Measurements from ENCODE around the gene VAMP2.

The VAMP2 gene

DNA sequence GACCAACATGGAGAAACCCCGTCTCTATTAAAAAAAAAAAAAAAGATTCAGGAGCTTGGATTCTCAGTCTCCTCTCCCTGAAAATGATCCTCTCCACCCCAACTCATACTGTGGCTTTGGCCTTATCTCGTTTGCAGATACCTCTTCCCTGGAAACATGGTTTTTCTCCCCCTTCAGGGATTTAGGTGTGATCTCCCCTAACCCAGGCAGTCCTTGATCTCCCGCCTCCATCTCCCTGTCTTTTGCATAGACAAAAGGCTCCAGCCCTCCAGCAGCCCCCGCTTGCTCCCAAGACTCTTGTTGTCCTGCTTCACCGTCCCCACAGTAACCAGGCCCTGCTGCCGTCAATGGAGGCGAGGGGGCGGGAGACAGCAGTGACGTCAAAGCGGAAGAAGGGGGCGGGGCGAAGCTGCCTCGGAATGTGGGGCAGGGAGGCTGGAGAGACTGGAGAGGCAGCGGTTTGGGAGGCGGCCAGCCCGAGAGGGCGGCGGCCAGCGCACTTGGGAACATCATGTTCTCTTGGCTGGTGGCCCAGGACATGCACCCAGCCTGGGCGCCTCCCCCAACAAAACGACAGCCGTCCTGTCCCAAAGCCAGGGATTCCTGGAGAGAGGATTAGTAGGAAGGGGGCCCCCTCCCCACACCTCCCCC is 8.7 kb downstream of the VAMP2 start:
- peak; percentile 74 for DNase-seq

GRCh38 chr17:8153525-8153956 is 9.2 kb downstream of the VAMP2 start:
- DNase-seq, result no peak

DNA sequence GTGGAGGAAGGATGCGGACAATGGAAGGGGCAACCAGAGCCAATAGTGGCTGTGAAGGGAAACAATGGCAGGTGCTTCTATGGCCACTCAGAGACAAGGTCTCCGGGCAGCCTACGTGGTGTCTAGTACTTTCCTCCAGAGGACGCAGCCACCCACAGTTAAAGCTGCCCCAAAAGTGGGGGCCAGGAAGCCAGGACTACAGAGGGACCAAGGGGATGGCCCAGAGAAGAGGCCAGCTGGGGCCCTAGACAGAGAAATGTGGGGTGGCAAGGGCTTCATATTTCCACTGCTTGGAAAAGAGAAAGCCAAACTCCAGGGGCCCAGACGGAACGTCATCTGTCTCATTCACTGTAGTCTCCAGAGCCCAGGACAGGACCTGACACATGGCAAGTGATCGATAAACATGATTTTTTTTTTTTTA is 9.7 kb downstream of the VAMP2 start:
- no peak for DNase-seq

- peak; percentile 67 for DNase-seq
Observed at GRCh38 chr17:8152112-8152775, 10.5 kb downstream of the VAMP2 start, which contains the start of gene PER1. Gene PER1, minus strand, starts transcription at chr17:8152404. Its CDS starts 1,698 bp downstream, at chr17:8150706.

DNA sequence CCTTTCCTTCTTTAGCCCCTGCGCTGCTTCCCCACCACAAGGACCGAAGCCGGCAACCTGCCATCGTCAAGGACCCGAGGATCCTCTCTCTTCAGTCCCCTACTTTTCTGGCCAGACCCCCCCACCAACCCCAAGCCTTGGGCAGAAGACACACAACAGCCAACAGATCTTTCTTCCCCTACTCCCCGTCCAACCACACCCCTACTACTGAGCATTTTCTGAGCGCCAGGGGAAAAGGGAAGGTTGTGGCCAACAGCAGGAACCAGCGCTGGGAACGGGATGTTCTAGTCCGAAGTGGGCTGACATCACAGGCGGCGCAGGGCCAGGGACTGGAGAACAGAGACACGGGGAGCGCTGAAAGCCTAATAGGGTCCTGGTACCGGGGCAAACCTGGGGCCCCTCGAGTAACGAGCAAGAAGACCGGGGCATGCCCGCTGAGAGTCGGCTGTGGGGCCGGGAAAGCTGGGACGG is 11.1 kb downstream of the VAMP2 start:
- no peak for DNase-seq

GRCh38 chr17:8151120-8151640 is 11.6 kb downstream of the VAMP2 start:
- DNase-seq, result peak; percentile 87

- no peak for DNase-seq
Observed at GRCh38 chr17:8150194-8151119, 12.3 kb downstream of the VAMP2 start.

DNA sequence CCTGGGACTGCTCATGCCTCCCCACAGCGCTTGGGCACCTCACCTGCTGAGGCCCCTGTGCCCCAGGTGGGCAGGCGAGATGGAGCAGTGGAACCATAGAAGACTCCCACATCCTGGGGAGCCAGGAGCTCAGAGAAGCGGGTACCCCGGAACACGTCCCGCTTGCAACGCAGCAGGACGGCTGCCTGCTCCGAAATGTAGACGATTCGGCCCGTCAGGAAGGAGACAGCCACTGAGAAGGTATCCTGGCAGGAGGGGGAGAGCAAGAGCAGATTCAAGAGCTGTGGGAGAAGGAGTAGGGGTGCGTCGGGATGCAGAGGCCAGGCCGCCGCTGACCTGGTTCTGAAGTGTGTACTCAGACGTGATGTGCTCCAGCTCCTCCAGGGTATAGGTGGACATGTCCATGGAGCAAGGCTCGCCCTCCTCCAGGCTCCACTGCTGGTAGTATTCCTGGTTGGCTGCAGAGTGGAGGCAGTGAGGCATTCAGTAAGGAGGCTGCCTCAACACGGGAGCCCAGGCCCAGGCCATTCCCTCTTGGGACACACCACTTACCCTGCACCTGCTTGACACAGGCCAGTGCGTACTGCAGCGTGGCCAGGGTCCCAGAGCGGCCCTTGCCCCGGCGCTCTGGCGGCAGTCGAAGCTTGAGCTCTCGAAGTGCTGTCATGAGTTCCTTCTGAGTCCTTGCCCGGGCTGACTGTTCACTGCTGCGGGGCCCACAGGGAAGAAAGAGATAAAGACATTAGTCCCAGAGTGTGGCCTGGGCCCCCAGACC is 13.1 kb downstream of the VAMP2 start:
- no peak for DNase-seq

DNA sequence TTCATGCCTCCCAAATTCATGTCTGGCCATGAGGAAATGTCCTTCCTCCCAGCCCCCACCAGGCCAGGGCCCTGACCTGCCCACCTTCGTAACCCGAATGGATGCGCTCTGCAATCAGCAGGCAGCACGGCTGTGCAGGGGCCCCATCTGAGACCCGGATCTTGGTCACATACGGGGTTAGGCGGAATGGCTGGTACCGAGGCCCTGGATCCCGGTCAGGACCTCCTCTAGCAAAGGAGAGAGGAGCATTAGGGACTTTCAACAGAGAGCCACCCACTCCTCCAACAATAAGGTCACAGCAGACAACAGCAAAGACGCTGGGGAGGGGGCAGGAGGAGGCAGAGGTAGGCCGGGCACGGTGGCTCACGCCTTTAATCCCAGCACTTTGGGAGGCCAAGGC is 14.2 kb downstream of the VAMP2 start:
- DNase-seq, result no peak

GRCh38 chr17:8147805-8148404 is 14.8 kb downstream of the VAMP2 start:
- no peak for DNase-seq

- DNase-seq, result no peak
Observed at GRCh38 chr17:8147141-8147804, 15.5 kb downstream of the VAMP2 start.

- DNase-seq, result no peak
Observed at GRCh38 chr17:8146381-8147140, 16.2 kb downstream of the VAMP2 start.

DNA sequence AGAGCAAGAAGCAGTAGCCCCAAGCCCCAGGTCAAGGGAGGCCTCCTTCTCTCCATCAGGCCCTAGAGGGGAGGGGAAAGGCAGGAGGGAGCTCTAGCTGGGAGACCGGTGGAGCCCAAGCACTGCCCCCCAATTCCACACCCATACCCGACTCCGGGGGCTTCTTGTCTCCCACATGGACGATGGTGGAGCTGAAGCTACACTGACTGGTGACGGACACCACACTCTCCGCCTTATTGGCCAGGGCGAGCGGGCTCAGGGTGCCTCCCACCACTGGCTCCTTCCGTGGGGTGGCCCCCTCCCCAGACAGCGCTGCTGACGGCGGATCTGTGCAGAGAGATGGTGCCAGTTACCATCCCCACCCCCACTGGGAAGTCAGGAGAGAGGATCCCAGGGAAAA is 16.9 kb downstream of the VAMP2 start:
- no peak for DNase-seq

DNA sequence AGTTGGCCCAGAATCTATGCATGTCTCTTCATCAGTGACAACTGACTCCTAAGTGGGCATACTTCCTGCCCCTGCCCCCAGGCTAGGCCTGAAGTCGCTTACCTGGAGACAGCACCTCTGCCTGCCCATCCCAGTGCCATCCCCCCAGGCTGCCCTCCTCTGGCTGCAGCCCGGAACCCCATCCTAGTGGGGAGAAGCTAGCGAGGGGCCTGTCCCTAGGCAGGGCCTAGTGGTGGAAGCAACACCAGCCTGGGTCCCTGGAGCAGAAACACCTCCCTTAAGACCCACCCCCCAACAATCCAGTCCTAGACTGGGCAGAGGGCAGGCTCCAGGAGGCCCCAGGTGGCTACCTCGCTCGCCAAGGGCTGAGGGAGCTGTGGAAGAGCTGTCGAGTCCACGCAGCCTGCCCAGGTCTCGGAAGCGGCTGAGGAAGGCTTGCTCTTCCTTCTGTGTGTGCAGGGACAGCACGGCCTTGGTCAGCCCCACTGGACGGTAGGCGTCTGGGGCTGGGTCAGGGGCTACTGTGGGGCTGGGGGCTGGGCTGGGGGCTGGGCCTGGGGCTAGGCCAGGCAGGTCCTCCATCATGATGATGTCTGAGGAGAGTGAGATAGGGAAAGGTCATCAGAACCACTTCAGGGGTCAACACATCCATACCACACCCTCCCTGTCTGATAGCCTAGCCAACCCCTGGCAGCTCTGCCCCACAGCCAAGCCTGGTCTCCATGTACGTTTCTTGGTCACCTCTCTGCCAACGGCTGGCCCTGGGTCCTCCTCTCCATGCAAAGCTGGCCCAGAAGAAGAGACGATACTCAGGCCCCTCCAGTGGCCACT is 18.1 kb downstream of the VAMP2 start:
- no peak for DNase-seq

- no peak for DNase-seq
Observed at GRCh38 chr17:8143581-8144400, 19.0 kb downstream of the VAMP2 start.

DNA sequence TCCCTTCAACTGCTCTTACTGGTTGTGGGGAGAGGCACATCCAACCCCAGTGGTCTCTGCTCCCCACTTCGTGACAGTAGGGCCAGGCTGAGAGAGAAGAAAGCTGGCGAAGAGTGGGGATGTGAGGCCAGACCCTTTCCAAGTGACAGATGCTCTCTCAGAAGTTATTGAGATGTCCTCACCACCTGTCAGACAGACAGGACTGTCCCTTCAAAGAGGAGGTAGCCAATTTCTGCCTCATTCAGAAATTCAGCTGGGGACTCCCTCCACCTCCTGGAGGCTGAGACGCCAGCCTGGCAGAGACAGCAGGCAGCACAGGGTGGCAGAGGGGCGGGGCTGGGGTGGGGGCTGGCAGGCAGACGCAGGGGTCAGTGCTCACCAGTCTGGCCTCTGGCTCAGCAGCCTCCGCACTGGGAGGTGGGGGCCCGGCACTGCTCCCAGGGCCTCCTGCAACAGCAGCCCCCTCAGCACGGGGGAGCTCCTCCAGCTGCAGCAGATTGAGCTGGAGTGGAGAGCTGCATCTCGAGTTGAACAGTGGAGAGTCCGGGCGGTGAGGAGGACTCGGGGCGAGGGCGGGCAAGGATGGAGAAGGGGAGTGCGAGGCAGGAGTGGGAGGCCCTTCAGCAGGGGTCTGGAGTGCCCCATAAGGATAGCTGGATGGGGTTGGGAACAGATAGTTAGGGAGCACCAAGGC is 19.7 kb downstream of the VAMP2 start:
- no peak for DNase-seq

GRCh38 chr17:8142158-8142886 is 20.4 kb downstream of the VAMP2 start:
- DNase-seq, result no peak

Measured in activated gamma-delta T cell treated with Interleukin-2 at 50 U/mL for 16 hours (primary cell).